ENCODE measurements around the gene ARID1B. TPM values are rescaled to one million over a fixed set of nuclear protein-coding genes. Genes with fewer than 3 reads are reported as not detected.

ARID1B gene
- 66.0 TPM for polyA plus RNA-seq (ENCODE audit: insufficient read length)

GRCh38 chr6:156776840-156777576 lies at the start of gene ARID1B:
Gene ARID1B, plus strand, starts transcription at chr6:156777378. Its CDS starts 303 bp downstream, at chr6:156777681.
- DNase-seq (ENCODE audit: low read depth) = no peak

- no peak for DNase-seq (ENCODE audit: low read depth)
Measured at GRCh38 chr6:156727715-156728385, 49.3 kb upstream of the ARID1B start.

- DNase-seq (ENCODE audit: low read depth) = no peak
Measured at GRCh38 chr6:156729248-156729647, 47.9 kb upstream of the ARID1B start.

- no peak for DNase-seq (ENCODE audit: low read depth)
Measured at GRCh38 chr6:156731396-156731795, 45.8 kb upstream of the ARID1B start.

GRCh38 chr6:156735751-156736150 lies 41.4 kb upstream of the ARID1B start:
- DNase-seq (ENCODE audit: low read depth) = no peak

GRCh38 chr6:156740604-156741003 lies 36.6 kb upstream of the ARID1B start:
- no peak for DNase-seq (ENCODE audit: low read depth)

GRCh38 chr6:156741287-156742073 lies 35.7 kb upstream of the ARID1B start:
- DNase-seq (ENCODE audit: low read depth) = no peak

- no peak for DNase-seq (ENCODE audit: low read depth)
Measured at GRCh38 chr6:156747715-156748114, 29.5 kb upstream of the ARID1B start.

- no peak for DNase-seq (ENCODE audit: low read depth)
Measured at GRCh38 chr6:156748504-156748903, 28.7 kb upstream of the ARID1B start.

- no peak for DNase-seq (ENCODE audit: low read depth)
Measured at GRCh38 chr6:156752666-156753301, 24.4 kb upstream of the ARID1B start.

GRCh38 chr6:156756630-156757610 lies 20.3 kb upstream of the ARID1B start:
- DNase-seq (ENCODE audit: low read depth) = no peak

- DNase-seq (ENCODE audit: low read depth) = no peak
Measured at GRCh38 chr6:156757849-156758248, 19.3 kb upstream of the ARID1B start.

GRCh38 chr6:156760377-156760776 lies 16.8 kb upstream of the ARID1B start:
- no peak for DNase-seq (ENCODE audit: low read depth)

GRCh38 chr6:156762547-156762946 lies 14.6 kb upstream of the ARID1B start:
- no peak for DNase-seq (ENCODE audit: low read depth)

- DNase-seq (ENCODE audit: low read depth) = no peak
Measured at GRCh38 chr6:156765117-156765516, 12.1 kb upstream of the ARID1B start.

- no peak for DNase-seq (ENCODE audit: low read depth)
Measured at GRCh38 chr6:156767603-156768467, 9.3 kb upstream of the ARID1B start.

GRCh38 chr6:156771047-156771446 lies 6.1 kb upstream of the ARID1B start:
- DNase-seq (ENCODE audit: low read depth) = no peak

GRCh38 chr6:156771761-156772160 lies 5.4 kb upstream of the ARID1B start:
- no peak for DNase-seq (ENCODE audit: low read depth)

- DNase-seq (ENCODE audit: low read depth) = no peak
Measured at GRCh38 chr6:156773476-156773875, 3.7 kb upstream of the ARID1B start.

Measured in forelimb muscle (tissue), 1 donor.